Colonic mucosa (tissue), 4 donors: Measurements from ENCODE around the gene PAK2. TPM values are rescaled to one million over a fixed set of nuclear protein-coding genes. Genes with fewer than 3 reads are reported as not detected.

ENCODE experiments used
- DNase-seq: peaks from one replicate; pipeline ENCODE4 v3.0.0-alpha.2; 2020
- H3K27ac ChIP-seq: fragments of 200-600 bp; one replicate; pipeline ENCODE4 v1.8.0; 2021
- H3K27me3 ChIP-seq: fragments of 200-600 bp; one replicate; pipeline ENCODE4 v1.8.0; 2021
- H3K36me3 ChIP-seq: fragments of 200-600 bp; one replicate; pipeline ENCODE4 v1.8.0; 2021
- H3K4me1 ChIP-seq: fragments of 200-600 bp; one replicate; pipeline ENCODE4 v1.8.0; 2021; ENCODE audit warnings: mild to moderate bottlenecking
- H3K4me3 ChIP-seq: fragments of 200-600 bp; one replicate; pipeline ENCODE4 v1.8.0; 2021
- H3K9ac ChIP-seq, 2 donors: one replicate each; pipeline ENCODE4 v1.7.0; 2013; ENCODE audit warnings: control low read depth in 2 of 2, low read depth in 2 of 2, low read length in 2 of 2
- H3K9me3 ChIP-seq: fragments of 200-600 bp; one replicate; pipeline ENCODE4 v1.8.0; 2021
- intact Hi-C: fragments of 100-400 bp; cut with DNase I; formaldehyde crosslinking; loops from one replicate; pipeline ENCODE4 v1.14.1; 2022
- total RNA-seq, 2 donors: library from RNA; stranded (reverse); fragmentation: NEBNext Ultra II Directional in 1 of 2; extraction: Animal tissue kit (Norgen Biotek cat#: 25700) in 1 of 2; gene quantifications; one replicate each; pipeline ENCODE4 v1.2.1, GENCODE V29; 2021
- TF ChIP-seq, protein P1 (sequence below): fragments of 200-600 bp; IDR thresholded peaks from one replicate; pipeline ENCODE4 v1.8.0; 2022; ENCODE audit warnings: antibody characterized with exemption, mild to moderate bottlenecking
- donor health status: healthy.
- donor health status: DM: no; HTN: no; CAD: no.
- donor health status: DM: no; HTN: no; CAD: no.

Gene PAK2
- total RNA-seq, 2 donors from 2014 or later = 72.5 to 76.5 TPM

- DNase-seq = no peak
- intact Hi-C loops = no loop called here
- Histone ChIP-seq H3K4me3 (no peak overlapping the region), H3K4me1 (no peaks in the 10 kb centered on the region), H3K27ac (no peak overlapping the region), H3K36me3 (no peaks in the 10 kb centered on the region), H3K27me3 (no peaks in the 10 kb centered on the region), H3K9ac (no peak overlapping the region), H3K9me3 (no peaks in the 10 kb centered on the region)
- TF ChIP-seq, protein P1, sequence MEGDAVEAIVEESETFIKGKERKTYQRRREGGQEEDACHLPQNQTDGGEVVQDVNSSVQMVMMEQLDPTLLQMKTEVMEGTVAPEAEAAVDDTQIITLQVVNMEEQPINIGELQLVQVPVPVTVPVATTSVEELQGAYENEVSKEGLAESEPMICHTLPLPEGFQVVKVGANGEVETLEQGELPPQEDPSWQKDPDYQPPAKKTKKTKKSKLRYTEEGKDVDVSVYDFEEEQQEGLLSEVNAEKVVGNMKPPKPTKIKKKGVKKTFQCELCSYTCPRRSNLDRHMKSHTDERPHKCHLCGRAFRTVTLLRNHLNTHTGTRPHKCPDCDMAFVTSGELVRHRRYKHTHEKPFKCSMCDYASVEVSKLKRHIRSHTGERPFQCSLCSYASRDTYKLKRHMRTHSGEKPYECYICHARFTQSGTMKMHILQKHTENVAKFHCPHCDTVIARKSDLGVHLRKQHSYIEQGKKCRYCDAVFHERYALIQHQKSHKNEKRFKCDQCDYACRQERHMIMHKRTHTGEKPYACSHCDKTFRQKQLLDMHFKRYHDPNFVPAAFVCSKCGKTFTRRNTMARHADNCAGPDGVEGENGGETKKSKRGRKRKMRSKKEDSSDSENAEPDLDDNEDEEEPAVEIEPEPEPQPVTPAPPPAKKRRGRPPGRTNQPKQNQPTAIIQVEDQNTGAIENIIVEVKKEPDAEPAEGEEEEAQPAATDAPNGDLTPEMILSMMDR = no peak
Observed at GRCh38 chr3:196765454-196765853, 25.8 kb downstream of the PAK2 start.

DNA sequence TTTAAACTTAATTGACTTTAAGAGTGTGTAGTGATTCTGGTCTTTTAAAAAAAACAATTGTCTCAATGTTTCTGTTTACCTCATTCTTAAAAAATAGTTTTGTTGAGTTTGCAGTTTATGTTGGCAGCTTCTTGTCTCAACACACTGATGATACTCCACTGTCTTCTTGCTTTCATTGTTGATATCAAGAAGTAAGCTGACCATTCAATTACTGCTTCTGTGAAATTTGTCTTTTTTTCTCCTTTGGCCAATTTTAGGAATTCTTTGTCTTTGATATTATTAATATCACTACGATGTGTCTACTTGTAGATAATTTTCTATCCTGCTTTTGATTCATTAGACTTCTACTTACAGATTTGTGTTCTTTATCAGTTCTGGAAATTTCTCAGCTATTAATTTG is 31.4 kb downstream of the PAK2 start:
- Histone ChIP-seq H3K4me1 (no peaks in the 10 kb centered on the region), H3K36me3 (no peaks in the 10 kb centered on the region), H3K4me3 (no peak overlapping the region), H3K27ac (no peak overlapping the region), H3K9me3 (no peaks in the 10 kb centered on the region), H3K27me3 (no peaks in the 10 kb centered on the region), H3K9ac (no peak overlapping the region)
- no peak for DNase-seq
- TF ChIP-seq, protein P1 = no peak
- intact Hi-C loops = no loop called here

DNA sequence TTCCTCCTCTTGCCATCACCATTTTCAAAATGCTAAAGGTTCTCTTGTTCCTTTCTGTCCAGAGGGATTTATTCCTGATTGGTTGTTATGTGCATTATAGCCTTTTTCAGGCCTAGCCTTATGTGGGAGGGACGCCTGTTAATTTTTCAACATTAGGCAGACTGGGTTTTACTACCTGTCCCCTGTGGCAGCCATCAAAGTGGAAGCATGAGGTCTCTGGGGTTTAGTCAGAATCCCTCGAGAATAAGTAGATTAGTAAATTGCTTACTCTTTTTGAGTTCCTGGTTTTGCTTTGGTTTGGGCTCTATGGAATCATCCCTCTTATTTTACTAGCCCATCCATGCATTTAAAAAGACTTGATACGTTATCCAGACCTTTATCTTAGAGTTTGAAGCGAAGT is 32.4 kb downstream of the PAK2 start:
- no peak for DNase-seq
- no peaks in the 10 kb centered on the region for H3K9me3 ChIP-seq
- no peaks in the 10 kb centered on the region for H3K36me3 ChIP-seq
- H3K27me3 ChIP-seq = no peaks in the 10 kb centered on the region
- intact Hi-C loops = no loop called here
- no peak overlapping the region for H3K9ac ChIP-seq
- no peaks in the 10 kb centered on the region for H3K4me1 ChIP-seq
- H3K27ac ChIP-seq = no peak overlapping the region
- TF ChIP-seq, protein P1 = no peak
- H3K4me3 ChIP-seq = no peak overlapping the region

DNA sequence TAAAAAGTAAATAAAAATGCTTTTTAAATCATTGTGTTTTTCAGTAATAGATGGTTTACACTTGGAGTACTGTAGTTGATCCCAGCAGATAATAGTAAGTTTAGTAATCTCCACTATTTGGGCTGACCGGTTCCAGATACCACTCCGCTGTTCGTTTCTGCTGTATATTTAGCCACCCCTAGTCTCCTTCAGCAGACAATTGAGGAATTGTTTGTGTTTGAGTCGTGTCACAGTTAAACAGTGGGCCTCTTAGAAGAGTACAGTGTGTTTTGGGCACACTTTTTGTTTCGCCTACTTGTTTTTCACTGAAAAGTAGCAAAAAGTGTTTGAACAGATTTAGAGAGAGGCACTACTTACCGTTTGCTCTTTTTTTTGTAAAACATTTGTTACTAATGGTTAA is 33.2 kb downstream of the PAK2 start:
- intact Hi-C loops = no loop called here
- Histone ChIP-seq H3K9ac (no peak overlapping the region), H3K4me1 (no peaks in the 10 kb centered on the region), H3K36me3 (no peaks in the 10 kb centered on the region), H3K27me3 (no peaks in the 10 kb centered on the region), H3K4me3 (no peak overlapping the region), H3K27ac (no peak overlapping the region), H3K9me3 (no peaks in the 10 kb centered on the region)
- TF ChIP-seq, protein P1 = no peak
- no peak for DNase-seq

DNA sequence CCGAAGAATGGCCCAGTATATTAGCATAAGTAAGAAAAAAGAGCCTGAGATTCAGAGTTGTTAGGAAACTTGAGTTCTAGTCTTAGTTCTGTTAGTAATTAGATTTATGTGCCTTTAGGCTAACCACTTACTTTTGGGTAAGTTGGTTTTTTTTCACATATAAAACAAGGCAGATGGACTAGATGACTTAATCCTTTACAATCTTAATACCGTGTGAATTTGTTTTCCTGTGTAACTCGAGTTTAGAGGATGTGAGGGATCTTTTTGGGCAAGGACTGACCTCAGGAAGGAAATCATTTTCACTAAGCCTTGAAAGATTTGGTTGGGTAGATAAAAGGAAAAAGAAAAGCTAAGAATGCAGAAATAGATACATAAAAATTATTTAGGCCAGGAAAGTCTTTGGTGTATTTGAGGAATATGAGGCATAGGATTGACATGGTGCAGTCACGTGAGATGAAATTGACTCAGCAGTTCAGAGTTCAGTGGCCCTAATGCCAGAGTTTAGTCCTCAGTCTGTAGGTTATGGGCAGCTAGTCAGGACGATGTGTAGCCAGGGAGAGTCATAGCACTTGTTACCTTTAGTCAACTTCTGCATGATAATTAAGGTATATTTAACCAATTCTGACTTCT is 34.6 kb downstream of the PAK2 start:
- Histone ChIP-seq H3K36me3 (no peaks in the 10 kb centered on the region), H3K9me3 (no peaks in the 10 kb centered on the region), H3K4me3 (no peak overlapping the region), H3K4me1 (no peaks in the 10 kb centered on the region), H3K27ac (no peak overlapping the region), H3K27me3 (no peaks in the 10 kb centered on the region), H3K9ac (no peak overlapping the region)
- intact Hi-C loops = no loop called here
- TF ChIP-seq, protein P1 = no peak
- no peak for DNase-seq
